ENCODE measurements around the gene CXXC5.

DNA sequence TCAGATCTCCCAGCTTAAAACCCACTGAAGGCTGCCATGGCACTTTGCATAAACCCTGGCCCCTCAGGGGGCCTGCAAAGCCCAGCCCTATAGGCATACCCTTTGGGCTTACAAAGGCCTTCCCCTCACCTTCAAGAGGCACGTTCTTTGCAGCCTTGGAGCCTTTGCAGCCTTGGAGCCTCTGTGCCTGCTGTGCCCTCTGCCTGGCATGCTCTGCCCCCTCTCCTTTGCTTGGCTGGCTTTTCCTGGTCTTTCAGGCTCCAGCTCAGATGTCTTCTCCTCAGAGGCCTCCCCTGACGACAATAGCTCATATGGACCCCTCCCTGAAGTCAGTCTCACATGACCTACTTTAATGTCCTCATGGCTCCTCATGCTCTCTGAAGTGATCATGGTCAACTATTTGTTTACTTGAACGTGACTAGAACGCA is 60.3 kb downstream of the CXXC5 start:
- TF ChIP-seq POLR2A (IDR thresholded peaks at IDR 0.05) (no peak), EP300 (IDR thresholded peaks at IDR 0.05) (no peak), POLR2AphosphoS5 (IDR thresholded peaks at IDR 0.05) (no peak)
- TF ChIP-seq, protein P1, sequence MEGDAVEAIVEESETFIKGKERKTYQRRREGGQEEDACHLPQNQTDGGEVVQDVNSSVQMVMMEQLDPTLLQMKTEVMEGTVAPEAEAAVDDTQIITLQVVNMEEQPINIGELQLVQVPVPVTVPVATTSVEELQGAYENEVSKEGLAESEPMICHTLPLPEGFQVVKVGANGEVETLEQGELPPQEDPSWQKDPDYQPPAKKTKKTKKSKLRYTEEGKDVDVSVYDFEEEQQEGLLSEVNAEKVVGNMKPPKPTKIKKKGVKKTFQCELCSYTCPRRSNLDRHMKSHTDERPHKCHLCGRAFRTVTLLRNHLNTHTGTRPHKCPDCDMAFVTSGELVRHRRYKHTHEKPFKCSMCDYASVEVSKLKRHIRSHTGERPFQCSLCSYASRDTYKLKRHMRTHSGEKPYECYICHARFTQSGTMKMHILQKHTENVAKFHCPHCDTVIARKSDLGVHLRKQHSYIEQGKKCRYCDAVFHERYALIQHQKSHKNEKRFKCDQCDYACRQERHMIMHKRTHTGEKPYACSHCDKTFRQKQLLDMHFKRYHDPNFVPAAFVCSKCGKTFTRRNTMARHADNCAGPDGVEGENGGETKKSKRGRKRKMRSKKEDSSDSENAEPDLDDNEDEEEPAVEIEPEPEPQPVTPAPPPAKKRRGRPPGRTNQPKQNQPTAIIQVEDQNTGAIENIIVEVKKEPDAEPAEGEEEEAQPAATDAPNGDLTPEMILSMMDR (IDR thresholded peaks at IDR 0.05), result no peak
